DND-41 (cell line): ENCODE measurements around the gene CENPA.
"Not testable (repeated sequence)": the region's sequence is repeated elsewhere in the genome, so short reads cannot be mapped to it uniquely, and the experiment has no call there.

Experiments used
- ATAC-seq: fragments of 200-7000 bp; cut with Tn5 transposase; 3 replicates; pipeline ENCODE4 v1.9.1; 2021; ENCODE audit warnings: low read depth; ENCODE audit not compliant: insufficient read depth
- DNase-seq: peaks from one replicate; pipeline ENCODE4 v3.0.0-alpha.2; 2020
- H2AFZ ChIP-seq: 2 replicates; pipeline ENCODE4 v1.6.0; 2012; ENCODE audit warnings: low read depth, low read length
- H3K27ac ChIP-seq: 2 replicates; pipeline ENCODE4 v1.5.1; 2012; ENCODE audit warnings: low read length, inconsistent platforms
- H3K27me3 ChIP-seq: fragments of 200-600 bp; sonication (generic); 2 replicates; pipeline ENCODE4 v1.6.0; 2012; ENCODE audit warnings: low read length, mild to moderate bottlenecking, inconsistent platforms; ENCODE audit not compliant: insufficient read depth, poor library complexity
- H3K36me3 ChIP-seq: 2 replicates; pipeline ENCODE4 v1.5.1; 2012; ENCODE audit warnings: low read length, inconsistent platforms; ENCODE audit not compliant: insufficient read depth
- H3K4me1 ChIP-seq: 2 replicates; pipeline ENCODE4 v1.5.1; 2012; ENCODE audit warnings: mild to moderate bottlenecking, low read length; ENCODE audit not compliant: insufficient read depth
- H3K4me2 ChIP-seq: 2 replicates; pipeline ENCODE4 v1.6.0; 2012; ENCODE audit warnings: mild to moderate bottlenecking, moderate library complexity, low read length, inconsistent platforms; ENCODE audit not compliant: insufficient read depth
- H3K4me3 ChIP-seq, 2 experiments: fragments of 200-600 bp in 1 of 2; shearing (Covaris generic) in 1 of 2; 2 replicates each; pipeline ENCODE4 v1.5.1; 2012 to 2016; ENCODE audit warnings: inconsistent platforms in 2 of 2, low read length in 2 of 2, mild to moderate bottlenecking in 2 of 2, low read depth in 1 of 2, moderate library complexity in 1 of 2
- H3K79me2 ChIP-seq: 2 replicates; pipeline ENCODE4 v1.6.0; 2012; ENCODE audit warnings: low read length, inconsistent platforms; ENCODE audit not compliant: insufficient read depth
- H3K9ac ChIP-seq: 2 replicates; pipeline ENCODE4 v1.6.0; 2012; ENCODE audit warnings: low read depth, mild to moderate bottlenecking, inconsistent platforms, low read length, moderate library complexity
- H3K9me3 ChIP-seq: 2 replicates; pipeline ENCODE4 v1.5.1; 2012; ENCODE audit warnings: low read length, moderate library complexity, mild to moderate bottlenecking, inconsistent platforms; ENCODE audit not compliant: insufficient read depth, severe bottlenecking
- H4K20me1 ChIP-seq: 2 replicates; pipeline ENCODE4 v1.6.0; 2012; ENCODE audit warnings: low read length; ENCODE audit not compliant: insufficient read depth
- CTCF ChIP-seq: IDR thresholded peaks from 2 replicates; pipeline ENCODE4 v1.5.1; 2012; ENCODE audit warnings: borderline replicate concordance, low read length, moderate library complexity, mild to moderate bottlenecking; ENCODE audit not compliant: poor library complexity, severe bottlenecking; ENCODE audit errors: extremely low read depth
- EZH2 ChIP-seq: IDR thresholded peaks from 3 replicates; pipeline ENCODE4 v1.6.1; 2012; ENCODE audit warnings: borderline replicate concordance, low read depth, mild to moderate bottlenecking, moderate library complexity, low read length, inconsistent platforms; ENCODE audit not compliant: severe bottlenecking

Gene CENPA

DNA sequence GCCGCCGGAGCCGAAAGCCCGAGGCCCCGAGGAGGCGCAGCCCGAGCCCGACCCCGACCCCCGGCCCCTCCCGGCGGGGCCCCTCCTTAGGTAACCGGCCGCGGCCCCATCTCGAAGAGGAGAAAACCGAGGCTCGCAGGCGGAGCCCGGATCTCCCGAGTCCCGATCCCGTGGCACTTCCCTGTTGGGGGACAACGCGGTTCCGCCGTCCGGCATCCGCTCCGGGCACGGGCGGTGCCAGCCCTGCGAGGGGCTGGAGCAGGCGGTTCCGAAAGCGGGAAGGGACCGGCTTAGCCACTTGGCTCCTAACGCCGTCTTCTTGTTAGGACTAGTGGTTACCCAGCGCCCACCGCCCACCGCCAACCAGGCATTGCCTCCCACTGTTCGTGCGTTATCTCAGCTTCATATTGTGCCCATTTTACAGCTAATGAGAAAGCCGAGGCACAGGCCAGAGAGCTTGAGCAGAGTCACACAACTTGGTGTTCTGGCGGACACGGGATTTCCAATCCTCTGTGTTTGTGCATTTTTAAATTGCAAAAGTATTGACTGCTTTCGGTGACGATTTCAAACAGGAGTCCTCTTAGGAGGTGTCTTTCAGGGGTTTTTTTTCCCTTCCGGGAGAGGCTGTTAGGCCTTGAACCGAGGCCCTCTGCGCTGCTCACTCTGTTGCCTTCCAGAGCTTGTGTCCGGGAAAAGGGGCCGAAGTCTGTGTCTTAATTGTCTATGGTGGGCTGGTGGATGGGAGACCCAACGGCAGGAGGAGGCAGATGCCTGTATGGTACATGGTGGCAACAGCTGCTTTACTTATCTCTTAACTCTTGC, 562 bp downstream of the CENPA start:
- peaks cover 46% of the 10 kb centered on the region for H3K4me1 ChIP-seq
- H3K9ac ChIP-seq, result peak overlapping the region; percentile 80
- peak overlapping the region; percentile 72 for H3K4me2 ChIP-seq
- TF ChIP-seq CTCF, result no peak
- no peak for TF ChIP-seq EZH2
- H3K27ac ChIP-seq, result peak overlapping the region; percentile 79
- no peaks in the 10 kb centered on the region for H3K9me3 ChIP-seq
- H3K27me3 ChIP-seq, result no peaks in the 10 kb centered on the region
- H3K36me3 ChIP-seq, result peaks cover 44% of the 10 kb centered on the region
- DNase-seq (peak; percentile 37), ATAC-seq (peak; percentile 2)
- H2AFZ ChIP-seq, result peak overlapping the region; percentile 76
- peaks cover 20% of the 10 kb centered on the region; the same call in 1 of the 2 replicates for H4K20me1 ChIP-seq
- H3K4me3 ChIP-seq, result peak overlapping the region; percentile 58 to 82
- H3K79me2 ChIP-seq, result peaks cover 57% of the 10 kb centered on the region

DNA sequence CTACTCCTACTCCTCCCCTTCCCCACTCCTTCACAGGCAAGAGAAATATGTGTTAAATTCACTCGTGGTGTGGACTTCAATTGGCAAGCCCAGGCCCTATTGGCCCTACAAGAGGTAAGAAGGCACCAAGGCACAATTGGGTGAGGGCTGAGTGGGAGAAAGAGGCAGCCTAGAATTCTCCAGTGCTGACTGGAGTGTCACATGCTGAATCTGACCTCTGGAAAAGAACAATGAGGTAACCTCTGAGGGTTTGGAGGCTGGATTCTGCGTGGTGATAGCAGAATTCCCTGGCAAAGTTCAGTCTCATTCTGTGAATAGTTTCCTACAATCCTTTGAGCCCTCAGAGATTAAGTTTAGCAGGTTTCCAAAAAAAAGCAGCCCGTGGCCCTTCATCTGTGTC, 6.9 kb downstream of the CENPA start:
- Histone ChIP-seq H3K4me1 (peaks cover 27% of the 10 kb centered on the region), H4K20me1 (peaks cover 28% of the 10 kb centered on the region; the same call in 1 of the 2 replicates), H3K9me3 (no peaks in the 10 kb centered on the region), H3K4me2 (no peak overlapping the region), H3K79me2 (peaks cover 58% of the 10 kb centered on the region), H2AFZ (no peak overlapping the region), H3K36me3 (peaks cover 93% of the 10 kb centered on the region), H3K4me3 (no peak overlapping the region), H3K27ac (no peak overlapping the region), H3K27me3 (no peaks in the 10 kb centered on the region), H3K9ac (no peak overlapping the region)
- ATAC-seq (no peak), DNase-seq (no peak)
- TF ChIP-seq CTCF (no peak), EZH2 (no peak)

DNA sequence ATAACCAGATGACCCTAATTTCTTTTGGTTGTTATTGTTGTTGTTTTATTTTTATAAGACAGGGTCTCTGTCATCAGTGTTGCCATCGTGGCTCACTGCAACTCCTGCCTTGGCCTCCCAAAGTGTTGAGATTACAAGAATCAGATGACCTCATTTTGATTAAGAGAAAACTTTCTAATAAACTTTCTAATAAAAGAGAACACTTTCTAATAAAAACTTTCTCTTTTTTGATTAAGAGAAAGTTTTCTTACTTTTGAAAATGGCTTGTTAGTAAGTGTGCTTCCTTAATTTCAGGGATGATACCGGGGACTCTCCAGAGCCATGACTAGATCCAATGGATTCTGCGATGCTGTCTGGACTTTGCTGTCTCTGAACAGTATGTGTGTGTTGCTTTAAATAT, 7.7 kb downstream of the CENPA start:
- no peak for TF ChIP-seq CTCF
- no peak for TF ChIP-seq EZH2
- no peak overlapping the region for H3K9ac ChIP-seq
- no peak for ATAC-seq
- DNase-seq, result no peak
- H3K4me2 ChIP-seq, result no peak overlapping the region
- H3K36me3 ChIP-seq, result peaks cover 90% of the 10 kb centered on the region
- no peak overlapping the region for H3K4me3 ChIP-seq
- no peak overlapping the region for H2AFZ ChIP-seq
- H4K20me1 ChIP-seq, result peaks cover 24% of the 10 kb centered on the region; the same call in 1 of the 2 replicates
- H3K9me3 ChIP-seq, result no peaks in the 10 kb centered on the region
- peaks cover 50% of the 10 kb centered on the region for H3K79me2 ChIP-seq
- H3K27ac ChIP-seq, result no peak overlapping the region
- peaks cover 19% of the 10 kb centered on the region for H3K4me1 ChIP-seq
- H3K27me3 ChIP-seq, result no peaks in the 10 kb centered on the region

- Histone ChIP-seq H3K36me3 (peaks cover 83% of the 10 kb centered on the region), H4K20me1 (peaks cover 11% of the 10 kb centered on the region; the same call in 1 of the 2 replicates), H3K79me2 (peaks cover 34% of the 10 kb centered on the region)
- H3K9me3 ChIP-seq, H2AFZ ChIP-seq, H3K27ac ChIP-seq, DNase-seq, H3K4me3 ChIP-seq, ATAC-seq, H3K4me1 ChIP-seq, H3K27me3 ChIP-seq, H3K9ac ChIP-seq, H3K4me2 ChIP-seq: not testable (repeated sequence)
These were observed 9.3 kb downstream of the CENPA start for GRCh38 chr2:26795135-26795534.
